ENCODE measurements around the gene TCF3.

DNA sequence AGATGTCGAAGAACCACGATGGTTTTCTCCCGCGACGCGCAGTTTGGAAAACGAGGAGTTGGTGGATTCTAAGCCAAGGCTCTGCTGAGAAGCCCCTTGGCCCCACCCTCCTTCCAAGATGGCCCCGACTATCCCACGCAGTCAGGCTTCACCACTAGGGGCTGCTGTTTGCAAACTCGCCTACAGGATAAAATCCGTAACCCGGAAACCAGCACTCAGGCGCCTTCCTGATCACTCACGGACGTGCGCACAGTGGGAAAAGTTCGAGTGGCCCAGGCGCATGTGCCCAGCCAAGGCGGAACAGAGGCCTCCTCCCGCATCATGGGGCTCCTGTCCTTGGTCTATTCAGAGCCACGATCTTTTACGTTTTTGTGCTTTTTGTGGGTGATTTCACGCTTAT lies 28.0 kb downstream of the TCF3 start:
- TF ChIP-seq, protein P1, sequence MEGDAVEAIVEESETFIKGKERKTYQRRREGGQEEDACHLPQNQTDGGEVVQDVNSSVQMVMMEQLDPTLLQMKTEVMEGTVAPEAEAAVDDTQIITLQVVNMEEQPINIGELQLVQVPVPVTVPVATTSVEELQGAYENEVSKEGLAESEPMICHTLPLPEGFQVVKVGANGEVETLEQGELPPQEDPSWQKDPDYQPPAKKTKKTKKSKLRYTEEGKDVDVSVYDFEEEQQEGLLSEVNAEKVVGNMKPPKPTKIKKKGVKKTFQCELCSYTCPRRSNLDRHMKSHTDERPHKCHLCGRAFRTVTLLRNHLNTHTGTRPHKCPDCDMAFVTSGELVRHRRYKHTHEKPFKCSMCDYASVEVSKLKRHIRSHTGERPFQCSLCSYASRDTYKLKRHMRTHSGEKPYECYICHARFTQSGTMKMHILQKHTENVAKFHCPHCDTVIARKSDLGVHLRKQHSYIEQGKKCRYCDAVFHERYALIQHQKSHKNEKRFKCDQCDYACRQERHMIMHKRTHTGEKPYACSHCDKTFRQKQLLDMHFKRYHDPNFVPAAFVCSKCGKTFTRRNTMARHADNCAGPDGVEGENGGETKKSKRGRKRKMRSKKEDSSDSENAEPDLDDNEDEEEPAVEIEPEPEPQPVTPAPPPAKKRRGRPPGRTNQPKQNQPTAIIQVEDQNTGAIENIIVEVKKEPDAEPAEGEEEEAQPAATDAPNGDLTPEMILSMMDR (IDR thresholded peaks at IDR 0.05; ENCODE audit: extremely low read depth in 1 of 2, insufficient read depth in 1 of 2, low read depth in 1 of 2, low read length in 2 of 2), result peak; percentile 79 to 83
- TF ChIP-seq EZH2 (IDR thresholded peaks at IDR 0.05; ENCODE audit: borderline replicate concordance, low read depth, low read length, severe bottlenecking), result no peak
- no peak for TF ChIP-seq POLR2A (IDR thresholded peaks at IDR 0.05; ENCODE audit: low read depth, low read length)
- TF ChIP-seq MYC (IDR thresholded peaks at IDR 0.05; ENCODE audit: low read depth, low read length), result no peak
- no peak for TF ChIP-seq JUN (IDR thresholded peaks at IDR 0.05; ENCODE audit: borderline replicate concordance, insufficient read depth, insufficient read length, low read depth)
- TF ChIP-seq GATA2 (IDR thresholded peaks at IDR 0.05; ENCODE audit: insufficient read depth, insufficient read length, low read depth, low read length), result no peak
- TF ChIP-seq POLR2AphosphoS5 (IDR thresholded peaks at IDR 0.05; ENCODE audit: insufficient read depth, low read depth, low read length), result no peak
- TF ChIP-seq, protein P2, sequence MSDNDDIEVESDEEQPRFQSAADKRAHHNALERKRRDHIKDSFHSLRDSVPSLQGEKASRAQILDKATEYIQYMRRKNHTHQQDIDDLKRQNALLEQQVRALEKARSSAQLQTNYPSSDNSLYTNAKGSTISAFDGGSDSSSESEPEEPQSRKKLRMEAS (IDR thresholded peaks at IDR 0.05; ENCODE audit: insufficient read depth, insufficient read length), result no peak
- no peak for TF ChIP-seq FOS (IDR thresholded peaks at IDR 0.05; ENCODE audit: borderline replicate concordance, insufficient read depth, low read length)
